GM23248 (cell line): ENCODE results near the gene JMJD1C. TPM values are rescaled to one million over a fixed set of nuclear protein-coding genes. Genes with fewer than 3 reads are reported as not detected.

Source experiments
- DNase-seq: peaks from one replicate; pipeline ENCODE4 v3.0.0-alpha.2; 2015
- H2AFZ ChIP-seq: fragments of 200-600 bp; sonication (generic); 2 replicates; pipeline ENCODE4 v1.6.1; 2016; ENCODE audit warnings: antibody characterized with exemption
- H3F3A ChIP-seq: fragments of 200-600 bp; sonication (generic); 2 replicates; pipeline ENCODE4 v1.6.1; 2016; ENCODE audit warnings: mild to moderate bottlenecking, antibody characterized with exemption, mixed run types; ENCODE audit not compliant: insufficient read depth
- H3K27ac ChIP-seq: fragments of 200-600 bp; sonication (generic); 2 replicates; pipeline ENCODE4 v1.5.1; 2016; ENCODE audit warnings: mild to moderate bottlenecking
- H3K27me3 ChIP-seq: fragments of 200-600 bp; sonication (generic); replicated peaks from 2 replicates; pipeline ENCODE4 v1.6.1; 2016; ENCODE audit warnings: mild to moderate bottlenecking; ENCODE audit not compliant: insufficient read depth
- H3K36me3 ChIP-seq: fragments of 200-600 bp; sonication (generic); 2 replicates; pipeline ENCODE4 v1.6.1; 2016; ENCODE audit warnings: low read depth, mild to moderate bottlenecking
- H3K4me1 ChIP-seq: fragments of 200-600 bp; sonication (generic); 2 replicates; pipeline ENCODE4 v1.6.1; 2016; ENCODE audit warnings: mild to moderate bottlenecking; ENCODE audit not compliant: insufficient read depth
- H3K4me2 ChIP-seq: fragments of 200-600 bp; sonication (generic); one replicate; pipeline ENCODE4 v1.6.1; 2016; ENCODE audit warnings: mild to moderate bottlenecking; ENCODE audit not compliant: unreplicated experiment
- H3K4me3 ChIP-seq: fragments of 200-600 bp; sonication (generic); 2 replicates; pipeline ENCODE4 v1.5.1; 2016; ENCODE audit warnings: mild to moderate bottlenecking
- H3K79me2 ChIP-seq: fragments of 200-600 bp; sonication (generic); 2 replicates; pipeline ENCODE4 v1.6.1; 2016; ENCODE audit warnings: mild to moderate bottlenecking; ENCODE audit not compliant: insufficient read depth
- H3K9ac ChIP-seq: fragments of 200-600 bp; sonication (generic); 2 replicates; pipeline ENCODE4 v1.6.1; 2016; ENCODE audit warnings: mild to moderate bottlenecking
- H3K9me2 ChIP-seq: fragments of 200-600 bp; sonication (generic); 2 replicates; pipeline ENCODE4 v1.6.1; 2016; ENCODE audit warnings: mixed run types, mild to moderate bottlenecking, moderate library complexity; ENCODE audit not compliant: insufficient read depth
- H3K9me3 ChIP-seq: fragments of 200-600 bp; sonication (generic); one replicate; pipeline ENCODE4 v1.6.1; 2017; ENCODE audit warnings: low read depth
- H4K20me1 ChIP-seq: fragments of 200-600 bp; sonication (generic); 2 replicates; pipeline ENCODE4 v1.6.0; 2016; ENCODE audit not compliant: insufficient read depth
- EZH2 ChIP-seq: fragments of 200-600 bp; sonication (generic); IDR thresholded peaks from 2 replicates; pipeline ENCODE4 v1.6.1; 2018; ENCODE audit warnings: antibody characterized with exemption, mild to moderate bottlenecking; ENCODE audit not compliant: insufficient read depth, poor library complexity, severe bottlenecking
- EZH2phosphoT487 ChIP-seq: fragments of 200-600 bp; sonication (generic); IDR thresholded peaks from 2 replicates; pipeline ENCODE4 v1.6.1; 2018; ENCODE audit warnings: antibody characterized with exemption, moderate library complexity, mild to moderate bottlenecking, low read depth; ENCODE audit not compliant: insufficient read depth
- WGBS, 2 experiments: methylation state at CpG; one replicate each; pipeline ENCODE4 v1.1.6; 2015 to 2017; ENCODE audit warnings: low lambda C conversion rate in 2 of 2, low coverage in 1 of 2; ENCODE audit errors: missing lambda C conversion rate in 2 of 2; 5-methylcytosine and 5-hydroxymethylcytosine counted together
- in situ Hi-C: fragments of 300-500 bp; cut with MboI; formaldehyde crosslinking; loops from 2 replicates; pipeline ENCODE4 v1.15.0; 2020
- polyA plus RNA-seq: library from polyadenylated mRNA; unstranded; fragments of >200 nt; fragmentation: Nextera tagmentation; extraction: Ambion mirVana; gene quantifications from 2 replicates; pipeline ENCODE4 v1.2.1, GENCODE V29; 2016
- total RNA-seq: library from RNA; depleted of rRNA; stranded (reverse); fragments of >200 nt; shearing (Covaris generic); gene quantifications from 2 replicates; pipeline ENCODE4 v1.2.3, GENCODE V29; 2014

JMJD1C gene
- total and polyA plus RNA-seq, 2 experiments from 2014 or later, result 34.6 to 74.3 TPM

GRCh38 chr10:63281967-63282366 lies 183.8 kb downstream of the JMJD1C start:
- Histone ChIP-seq H3K4me1 (no peaks in the 10 kb centered on the region), H3K9ac (no peak overlapping the region), H3K79me2 (peaks cover 96% of the 10 kb centered on the region), H3K9me3 (no peaks in the 10 kb centered on the region), H4K20me1 (0 out of 2 replicates have a peak, but pooled peaks cover 3% of the 10 kb centered on the region), H3F3A (no peaks in the 10 kb centered on the region), H3K27ac (no peak overlapping the region), H3K4me2 (no peak overlapping the region), H2AFZ (no peak overlapping the region), H3K27me3 (no peaks in the 10 kb centered on the region), H3K4me3 (no peak overlapping the region), H3K9me2 (no peaks in the 10 kb centered on the region), H3K36me3 (no peaks in the 10 kb centered on the region)
- WGBS, 2 experiments, result 57 to 58% methylated on average over 3 of the region's 3 CpGs
- DNase-seq, result no peak
- in situ Hi-C loops, result no loop called here
- TF ChIP-seq EZH2phosphoT487 (no peak), EZH2 (no peak)

GRCh38 chr10:63280386-63280785 lies 185.4 kb downstream of the JMJD1C start:
- in situ Hi-C loops, result no loop called here
- 0 out of 2 replicates have a peak, but pooled peaks cover 3% of the 10 kb centered on the region for H4K20me1 ChIP-seq
- H3K4me1 ChIP-seq, result no peaks in the 10 kb centered on the region
- 90 to 95% methylated on average over 6 of the region's 6 CpGs for WGBS, 2 experiments
- no peaks in the 10 kb centered on the region for H3K27me3 ChIP-seq
- peaks cover 95% of the 10 kb centered on the region for H3K79me2 ChIP-seq
- H3K27ac ChIP-seq, result no peak overlapping the region
- H3F3A ChIP-seq, result no peaks in the 10 kb centered on the region
- no peaks in the 10 kb centered on the region for H3K9me3 ChIP-seq
- DNase-seq, result no peak
- no peak overlapping the region for H3K4me2 ChIP-seq
- TF ChIP-seq EZH2 (no peak), EZH2phosphoT487 (no peak)
- H3K9me2 ChIP-seq, result no peaks in the 10 kb centered on the region
- H3K36me3 ChIP-seq, result no peaks in the 10 kb centered on the region
- no peak overlapping the region for H3K4me3 ChIP-seq
- H2AFZ ChIP-seq, result no peak overlapping the region
- no peak overlapping the region for H3K9ac ChIP-seq

- H3K9me3 ChIP-seq, result no peaks in the 10 kb centered on the region
- no peaks in the 10 kb centered on the region for H3F3A ChIP-seq
- no peaks in the 10 kb centered on the region for H3K9me2 ChIP-seq
- H3K4me1 ChIP-seq, result 0 out of 2 replicates have a peak, but pooled peaks cover under 1% of the 10 kb centered on the region
- in situ Hi-C loops, result no loop called here
- no peak overlapping the region for H2AFZ ChIP-seq
- no peak overlapping the region for H3K4me3 ChIP-seq
- no peak overlapping the region for H3K9ac ChIP-seq
- no peaks in the 10 kb centered on the region for H3K27me3 ChIP-seq
- H3K79me2 ChIP-seq, result peaks cover 97% of the 10 kb centered on the region
- 83 to 92% methylated on average over 3 of the region's 3 CpGs for WGBS, 2 experiments
- TF ChIP-seq EZH2, result no peak
- no peak for TF ChIP-seq EZH2phosphoT487
- no peaks in the 10 kb centered on the region for H4K20me1 ChIP-seq
- no peaks in the 10 kb centered on the region for H3K36me3 ChIP-seq
- H3K27ac ChIP-seq, result no peak overlapping the region
- DNase-seq, result no peak
- H3K4me2 ChIP-seq, result no peak overlapping the region
Measured at GRCh38 chr10:63275094-63275493, 190.7 kb downstream of the JMJD1C start.

- peaks cover 91% of the 10 kb centered on the region for H3K79me2 ChIP-seq
- in situ Hi-C loops, result no loop called here
- no peak for DNase-seq
Measured at GRCh38 chr10:63273577-63273976, 192.2 kb downstream of the JMJD1C start.

More at GRCh38 chr10:63273577-63273976, 192.2 kb downstream of the JMJD1C start:
- Histone ChIP-seq H3K36me3 (no peaks in the 10 kb centered on the region), H3K27me3 (no peaks in the 10 kb centered on the region), H4K20me1 (no peaks in the 10 kb centered on the region), H3K4me2 (no peak overlapping the region), H3K4me1 (peaks cover 7% of the 10 kb centered on the region), H3K27ac (no peak overlapping the region), H3K9me2 (no peaks in the 10 kb centered on the region), H3K9ac (no peak overlapping the region), H3K4me3 (no peak overlapping the region), H2AFZ (no peak overlapping the region), H3K9me3 (no peaks in the 10 kb centered on the region), H3F3A (peaks cover 12% of the 10 kb centered on the region)
- TF ChIP-seq EZH2, result no peak
- TF ChIP-seq EZH2phosphoT487, result no peak
